CD14-positive monocyte (primary cell): Measurements from ENCODE around the gene BCL2L15. TPM values are rescaled to one million over a fixed set of nuclear protein-coding genes. Genes with fewer than 3 reads are reported as not detected.

Experiments used
- DNase-seq, 3 donors: peaks; one replicate each; pipeline ENCODE4 v3.0.0-alpha.2; 2011 to 2022
- H2AFZ ChIP-seq: 2 replicates; pipeline ENCODE4 v1.6.0; 2012; ENCODE audit warnings: mild to moderate bottlenecking, low read depth, low read length, inconsistent platforms; ENCODE audit not compliant: insufficient read depth, poor library complexity, severe bottlenecking
- H3K27ac ChIP-seq, 2 donors: 1 replicate in 1 of 2; 2 replicates in 1 of 2; pipeline ENCODE4 v1.5.1; 2012 to 2013; ENCODE audit warnings: low read length in 2 of 2, control low read depth in 1 of 2, inconsistent platforms in 1 of 2, low read depth in 1 of 2, mild to moderate bottlenecking in 1 of 2
- H3K27me3 ChIP-seq, 2 donors: one replicate each; pipeline versions ENCODE4 v1.6.0 to v1.6.1; 2011 to 2013; ENCODE audit warnings: low read length in 2 of 2; ENCODE audit not compliant: control insufficient read depth in 2 of 2, insufficient read depth in 2 of 2
- H3K36me3 ChIP-seq, 2 donors: replicated peaks in 1 of 2; 1 replicate in 1 of 2; 2 replicates in 1 of 2; pipeline versions ENCODE4 v1.5.1 to v1.6.1; 2012 to 2013; ENCODE audit warnings: low read length in 2 of 2, control low read depth in 1 of 2, inconsistent platforms in 1 of 2, mild to moderate bottlenecking in 1 of 2; ENCODE audit not compliant: insufficient read depth in 2 of 2, control insufficient read depth in 1 of 2
- H3K4me1 ChIP-seq, 2 donors: 1 replicate in 1 of 2; 2 replicates in 1 of 2; pipeline versions ENCODE4 v1.5.1 to v1.6.1; 2012 to 2013; ENCODE audit warnings: low read length in 2 of 2, control low read depth in 1 of 2, inconsistent platforms in 1 of 2, mild to moderate bottlenecking in 1 of 2, moderate library complexity in 1 of 2; ENCODE audit not compliant: insufficient read depth in 2 of 2, control insufficient read depth in 1 of 2
- H3K4me2 ChIP-seq: replicated peaks from 2 replicates; pipeline ENCODE3; 2012; ENCODE audit warnings: low read length, moderate library complexity, mild to moderate bottlenecking; ENCODE audit not compliant: poor library complexity, severe bottlenecking; ENCODE audit errors: extremely low read depth
- H3K4me3 ChIP-seq, 3 experiments: fragments of 200-600 bp in 1 of 3; sonication (generic) in 1 of 3; replicated peaks in 1 of 3; 1 replicate in 2 of 3; 2 replicates in 1 of 3; pipeline ENCODE4 v1.5.1; 2011 to 2013; ENCODE audit warnings: low read length in 3 of 3, mild to moderate bottlenecking in 3 of 3, control low read depth in 2 of 3, low read depth in 2 of 3, inconsistent platforms in 1 of 3, moderate library complexity in 1 of 3
- H3K79me2 ChIP-seq: 2 replicates; pipeline ENCODE4 v1.6.0; 2012; ENCODE audit warnings: mild to moderate bottlenecking, control low read depth, inconsistent platforms, low read length, moderate library complexity; ENCODE audit not compliant: insufficient read depth
- H3K9ac ChIP-seq: 2 replicates; pipeline ENCODE4 v1.6.0; 2017; ENCODE audit warnings: low read length, mild to moderate bottlenecking; ENCODE audit not compliant: insufficient read depth, poor library complexity, severe bottlenecking
- H3K9me3 ChIP-seq, 2 donors: replicated peaks in 1 of 2; 1 replicate in 1 of 2; 2 replicates in 1 of 2; pipeline versions ENCODE4 v1.5.1 to v1.6.1; 2012 to 2013; ENCODE audit warnings: low read length in 2 of 2, control low read depth in 1 of 2; ENCODE audit not compliant: control insufficient read depth in 1 of 2, insufficient read depth in 1 of 2
- H4K20me1 ChIP-seq: 2 replicates; pipeline ENCODE4 v1.6.0; 2012; ENCODE audit warnings: mild to moderate bottlenecking, low read length, control low read depth, moderate library complexity; ENCODE audit not compliant: insufficient read depth
- H3K27ac Mint-ChIP-seq, 7 donors: one replicate each; pipeline ENCODE4 v1.8.0; 2020; ENCODE audit warnings: mild to moderate bottlenecking in 7 of 7, mixed read lengths in 7 of 7, moderate library complexity in 6 of 7, inconsistent platforms in 2 of 7
- H3K27me3 Mint-ChIP-seq, 3 donors: one replicate each; pipeline ENCODE4 v1.8.0; 2021 to 2022; ENCODE audit warnings: low read depth in 3 of 3, mild to moderate bottlenecking in 3 of 3, mixed read lengths in 3 of 3, moderate library complexity in 3 of 3, inconsistent platforms in 1 of 3
- H3K36me3 Mint-ChIP-seq, 2 donors: one replicate each; pipeline ENCODE4 v1.8.0; 2020; ENCODE audit warnings: mixed read lengths in 2 of 2, inconsistent platforms in 1 of 2, mild to moderate bottlenecking in 1 of 2
- H3K4me1 Mint-ChIP-seq: one replicate; pipeline ENCODE4 v1.8.0; 2020; ENCODE audit warnings: mild to moderate bottlenecking, mixed read lengths
- H3K4me3 Mint-ChIP-seq, 2 donors: one replicate each; pipeline ENCODE4 v1.8.0; 2020; ENCODE audit warnings: mild to moderate bottlenecking in 2 of 2, mixed read lengths in 2 of 2, moderate library complexity in 1 of 2
- H3K9me3 Mint-ChIP-seq, 7 donors: one replicate each; pipeline ENCODE4 v1.8.0; 2020 to 2022; ENCODE audit warnings: mixed read lengths in 7 of 7, mild to moderate bottlenecking in 6 of 7, moderate library complexity in 6 of 7, inconsistent platforms in 2 of 7
- CTCF ChIP-seq: fragments of 200-600 bp; IDR thresholded peaks from one replicate; pipeline ENCODE4 v1.8.0; 2022; ENCODE audit warnings: antibody characterized with exemption, mild to moderate bottlenecking
- WGBS: methylation state at CpG from one replicate; pipeline ENCODE4 v1.1.5; 2013; ENCODE audit warnings: missing lambda C conversion rate; ENCODE audit not compliant: insufficient coverage; 5-methylcytosine and 5-hydroxymethylcytosine counted together
- intact Hi-C, 2 donors: fragments of 100-400 bp; cut with micrococcal nuclease; formaldehyde crosslinking; loops; one replicate each; pipeline versions ENCODE4 v1.15.0 to v1.15.1; 2023
- polyA plus RNA-seq, 3 donors: library from polyadenylated mRNA; depleted of rRNA in 1 of 3; unstranded in 2 of 3; stranded (reverse) in 1 of 3; fragments of 300-500 nt in 2 of 3; fragments of >200 nt in 1 of 3; fragmentation: Illumina TruSeq in 2 of 3; gene quantifications; 1 replicate in 2 of 3; 2 replicates in 1 of 3; pipeline ENCODE4 v1.2.3, GENCODE V29; 2012 to 2021

The BCL2L15 gene
- polyA plus RNA-seq, 3 donors = 0.73 TPM; not detected in 2

GRCh38 chr1:113890816-113891215 lies 3.4 kb upstream of the BCL2L15 start:
- peaks cover 16% of the 10 kb centered on the region for H3K4me1 Mint-ChIP-seq
- Histone ChIP-seq H3K27me3 (no peaks in the 10 kb centered on the region), H3K36me3 (peaks cover 20 to 24% of the 10 kb centered on the region in 2 donors), H3K79me2 (no peaks in the 10 kb centered on the region), H3K27ac (no peak overlapping the region), H4K20me1 (no peaks in the 10 kb centered on the region), H2AFZ (no peak overlapping the region), H3K4me2 (no peak overlapping the region), H3K9ac (no peak overlapping the region), H3K4me1 (peaks cover 11 to 23% of the 10 kb centered on the region in 2 donors), H3K4me3 (no peak overlapping the region), H3K9me3 (no peaks in the 10 kb centered on the region)
- no CpG with 5 or more reads among the region's 2 CpGs for WGBS
- H3K36me3 Mint-ChIP-seq = peaks cover 29% of the 10 kb centered on the region in 2 donors
- no peak for DNase-seq
- intact Hi-C loops = no loop called here
- peaks cover 0 to 2% (median 0%) of the 10 kb centered on the region in 3 donors for H3K27me3 Mint-ChIP-seq
- no peak overlapping the region for H3K27ac Mint-ChIP-seq
- no peak overlapping the region for H3K4me3 Mint-ChIP-seq
- TF ChIP-seq CTCF = no peak
- no peaks in the 10 kb centered on the region for H3K9me3 Mint-ChIP-seq

- no peaks in the 10 kb centered on the region for H3K36me3 ChIP-seq
- Mint-ChIP-seq H3K9me3 (peaks cover 0 to 1% (median 0%) of the 10 kb centered on the region in 7 donors), H3K36me3 (peaks cover 4 to 5% of the 10 kb centered on the region in 2 donors), H3K27me3 (peaks cover 0 to 2% (median 0%) of the 10 kb centered on the region in 3 donors), H3K27ac (peak overlapping the region in 1 of 7 donors; percentile 5), H3K4me1 (peaks cover 25% of the 10 kb centered on the region), H3K4me3 (no peak overlapping the region)
- intact Hi-C loops = loop anchor here in 1 of 2 donors (5.0 kb wide), 1 partner anchor 39 kb away; no protein-coding TSS in a partner anchor
- H2AFZ ChIP-seq = peak overlapping the region; percentile 15
- H3K27ac ChIP-seq = no peak overlapping the region
- WGBS = 96% methylated on average over 6 of the region's 17 CpGs
- H3K27me3 ChIP-seq = no peaks in the 10 kb centered on the region
- no peak for DNase-seq
- H3K4me1 ChIP-seq = peaks cover 11 to 28% of the 10 kb centered on the region in 2 donors
- H4K20me1 ChIP-seq = no peaks in the 10 kb centered on the region
- no peak overlapping the region for H3K4me3 ChIP-seq
- no peaks in the 10 kb centered on the region for H3K79me2 ChIP-seq
- no peak overlapping the region for H3K9ac ChIP-seq
- H3K4me2 ChIP-seq = no peak overlapping the region
- no peaks in the 10 kb centered on the region for H3K9me3 ChIP-seq
- TF ChIP-seq CTCF = no peak
These were observed 672 bp downstream of the BCL2L15 start for GRCh38 chr1:113886417-113887401.
